Esophagus muscularis mucosa (tissue), 4 donors: ENCODE measurements around the gene CACNA2D2.

Experiments used
- EP300 ChIP-seq: sonication (generic); formaldehyde crosslinking; IDR thresholded peaks from one replicate; pipeline ENCODE4 v1.6.1; 2017; ENCODE audit warnings: antibody characterized with exemption
- POLR2AphosphoS5 ChIP-seq, 2 donors: sonication (generic); formaldehyde crosslinking; IDR thresholded peaks; one replicate each; pipeline ENCODE4 v1.6.1; 2017; ENCODE audit warnings: antibody characterized with exemption in 2 of 2
- TF ChIP-seq, protein P1 (sequence below), 3 experiments: fragments of 200-600 bp in 2 of 3; fragments of 450-650 bp in 1 of 3; sonication (generic) in 2 of 3; IDR thresholded peaks; one replicate each; pipeline ENCODE4 v1.5.1; 2017 to 2019; ENCODE audit warnings: antibody characterized with exemption in 3 of 3, mild to moderate bottlenecking in 2 of 3, moderate library complexity in 1 of 3

DNA sequence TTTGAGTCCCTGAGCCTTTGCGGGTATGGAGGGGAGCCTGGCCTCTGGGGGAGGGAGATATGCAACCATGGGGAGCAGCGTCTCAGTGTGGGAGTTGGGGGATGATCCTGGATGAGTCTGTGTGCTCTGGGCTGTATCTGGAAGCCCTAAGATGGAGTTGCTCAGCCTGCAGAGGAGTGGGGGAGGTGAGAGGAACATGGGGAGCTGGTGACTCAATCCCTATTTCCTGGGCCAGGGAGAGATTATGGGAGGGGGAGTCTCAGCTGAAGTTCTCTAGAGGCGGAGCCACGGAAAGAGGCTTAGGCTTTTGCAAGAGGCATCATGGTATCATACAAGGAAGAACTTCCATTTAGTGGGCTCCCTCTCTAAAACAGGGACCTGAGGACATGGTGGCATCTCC, 84.6 kb downstream of the CACNA2D2 start:
- TF ChIP-seq, protein P1, sequence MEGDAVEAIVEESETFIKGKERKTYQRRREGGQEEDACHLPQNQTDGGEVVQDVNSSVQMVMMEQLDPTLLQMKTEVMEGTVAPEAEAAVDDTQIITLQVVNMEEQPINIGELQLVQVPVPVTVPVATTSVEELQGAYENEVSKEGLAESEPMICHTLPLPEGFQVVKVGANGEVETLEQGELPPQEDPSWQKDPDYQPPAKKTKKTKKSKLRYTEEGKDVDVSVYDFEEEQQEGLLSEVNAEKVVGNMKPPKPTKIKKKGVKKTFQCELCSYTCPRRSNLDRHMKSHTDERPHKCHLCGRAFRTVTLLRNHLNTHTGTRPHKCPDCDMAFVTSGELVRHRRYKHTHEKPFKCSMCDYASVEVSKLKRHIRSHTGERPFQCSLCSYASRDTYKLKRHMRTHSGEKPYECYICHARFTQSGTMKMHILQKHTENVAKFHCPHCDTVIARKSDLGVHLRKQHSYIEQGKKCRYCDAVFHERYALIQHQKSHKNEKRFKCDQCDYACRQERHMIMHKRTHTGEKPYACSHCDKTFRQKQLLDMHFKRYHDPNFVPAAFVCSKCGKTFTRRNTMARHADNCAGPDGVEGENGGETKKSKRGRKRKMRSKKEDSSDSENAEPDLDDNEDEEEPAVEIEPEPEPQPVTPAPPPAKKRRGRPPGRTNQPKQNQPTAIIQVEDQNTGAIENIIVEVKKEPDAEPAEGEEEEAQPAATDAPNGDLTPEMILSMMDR (IDR thresholded peaks at IDR 0.05) = no peak
- TF ChIP-seq POLR2AphosphoS5 (IDR thresholded peaks at IDR 0.05) = no peak
- TF ChIP-seq EP300 = no peak
